ENCODE data around the gene N4BP2. TPM values are rescaled to one million over a fixed set of nuclear protein-coding genes. Genes with fewer than 3 reads are reported as not detected.
A peak's percentile ranks its signal among the peaks of the same experiment; 100 is the strongest.

The N4BP2 gene
- total and polyA plus RNA-seq, 2 donors from 2014 or later, result 0.71 to 10.5 TPM

GRCh38 chr4:40058854-40059253 is 2.2 kb downstream of the N4BP2 start:
- intact Hi-C loops (cut with DNase I), result no loop called here
- H3K9ac ChIP-seq (ENCODE audit: low read length in 3 of 3), result no peak overlapping the region
- TF ChIP-seq CTCF (IDR thresholded peaks at IDR 0.05; ENCODE audit: borderline replicate concordance, extremely low read depth, insufficient read depth), result no peak
- no peak overlapping the region for H3K27ac ChIP-seq (ENCODE audit: low read depth in 2 of 2, low read length in 2 of 2)
- peaks cover 0 to 4% (median 0%) of the 10 kb centered on the region in 3 donors for H3K4me1 ChIP-seq (ENCODE audit: control insufficient read depth in 2 of 3, insufficient read depth in 2 of 3, low read depth in 1 of 3, low read length in 3 of 3)
- no peaks in the 10 kb centered on the region for H3K27me3 ChIP-seq (ENCODE audit: control insufficient read depth, insufficient read depth, low read length)
- FAIRE-seq (no peak), DNase-seq (peak in 1 of 5 donors; percentile 30)
- H3K4me3 ChIP-seq (ENCODE audit: low read length in 3 of 3), result peak overlapping the region in 2 of 3 donors; percentile 58 to 81
- no peaks in the 10 kb centered on the region for H3K36me3 ChIP-seq (ENCODE audit: control insufficient read depth in 2 of 3, insufficient read depth in 3 of 3, low read length in 3 of 3)
- H3K9me3 ChIP-seq (ENCODE audit: control insufficient read depth in 2 of 3, insufficient read depth in 1 of 3, low read length in 3 of 3), result no peaks in the 10 kb centered on the region

GRCh38 chr4:40059362-40059761 is 2.7 kb downstream of the N4BP2 start:
- intact Hi-C loops (cut with DNase I), result no loop called here
- Histone ChIP-seq H3K36me3 (ENCODE audit: control insufficient read depth in 2 of 3, insufficient read depth in 3 of 3, low read length in 3 of 3) (no peaks in the 10 kb centered on the region), H3K27me3 (ENCODE audit: control insufficient read depth, insufficient read depth, low read length) (no peaks in the 10 kb centered on the region), H3K9me3 (ENCODE audit: control insufficient read depth in 2 of 3, insufficient read depth in 1 of 3, low read length in 3 of 3) (no peaks in the 10 kb centered on the region), H3K9ac (ENCODE audit: low read length in 3 of 3) (no peak overlapping the region), H3K4me3 (ENCODE audit: low read length in 3 of 3) (no peak overlapping the region), H3K27ac (ENCODE audit: low read depth in 2 of 2, low read length in 2 of 2) (no peak overlapping the region), H3K4me1 (ENCODE audit: control insufficient read depth in 2 of 3, insufficient read depth in 2 of 3, low read depth in 1 of 3, low read length in 3 of 3) (peaks cover 0 to 4% (median 0%) of the 10 kb centered on the region in 3 donors)
- no peak for TF ChIP-seq CTCF (IDR thresholded peaks at IDR 0.05; ENCODE audit: borderline replicate concordance, extremely low read depth, insufficient read depth)
- DNase-seq (no peak), FAIRE-seq (no peak)

GRCh38 chr4:40065010-40065409 is 8.4 kb downstream of the N4BP2 start:
- Histone ChIP-seq H3K9ac (ENCODE audit: low read length in 3 of 3) (no peak overlapping the region), H3K4me3 (ENCODE audit: low read length in 3 of 3) (no peak overlapping the region), H3K36me3 (ENCODE audit: control insufficient read depth in 2 of 3, insufficient read depth in 3 of 3, low read length in 3 of 3) (no peaks in the 10 kb centered on the region), H3K27ac (ENCODE audit: low read depth in 2 of 2, low read length in 2 of 2) (no peak overlapping the region), H3K9me3 (ENCODE audit: control insufficient read depth in 2 of 3, insufficient read depth in 1 of 3, low read length in 3 of 3) (no peaks in the 10 kb centered on the region), H3K27me3 (ENCODE audit: control insufficient read depth, insufficient read depth, low read length) (no peaks in the 10 kb centered on the region), H3K4me1 (ENCODE audit: control insufficient read depth in 2 of 3, insufficient read depth in 2 of 3, low read depth in 1 of 3, low read length in 3 of 3) (no peaks in the 10 kb centered on the region)
- DNase-seq (no peak), FAIRE-seq (no peak)
- intact Hi-C loops (cut with DNase I), result no loop called here
- no peak for TF ChIP-seq CTCF (IDR thresholded peaks at IDR 0.05; ENCODE audit: borderline replicate concordance, extremely low read depth, insufficient read depth)

GRCh38 chr4:40066651-40067050 is 10.0 kb downstream of the N4BP2 start:
- TF ChIP-seq CTCF (IDR thresholded peaks at IDR 0.05; ENCODE audit: borderline replicate concordance, extremely low read depth, insufficient read depth), result no peak
- no peaks in the 10 kb centered on the region for H3K27me3 ChIP-seq (ENCODE audit: control insufficient read depth, insufficient read depth, low read length)
- H3K4me1 ChIP-seq (ENCODE audit: control insufficient read depth in 2 of 3, insufficient read depth in 2 of 3, low read depth in 1 of 3, low read length in 3 of 3), result no peaks in the 10 kb centered on the region
- H3K9ac ChIP-seq (ENCODE audit: low read length in 3 of 3), result no peak overlapping the region
- H3K27ac ChIP-seq (ENCODE audit: low read depth in 2 of 2, low read length in 2 of 2), result no peak overlapping the region
- H3K9me3 ChIP-seq (ENCODE audit: control insufficient read depth in 2 of 3, insufficient read depth in 1 of 3, low read length in 3 of 3), result no peaks in the 10 kb centered on the region
- DNase-seq (no peak), FAIRE-seq (no peak)
- H3K36me3 ChIP-seq (ENCODE audit: control insufficient read depth in 2 of 3, insufficient read depth in 3 of 3, low read length in 3 of 3), result no peaks in the 10 kb centered on the region
- H3K4me3 ChIP-seq (ENCODE audit: low read length in 3 of 3), result no peak overlapping the region
- intact Hi-C loops (cut with DNase I), result no loop called here
